CD8-positive, alpha-beta memory T cell (primary cell): ENCODE measurements around the gene HSD17B2. TPM values are rescaled to one million over a fixed set of nuclear protein-coding genes. Genes with fewer than 3 reads are reported as not detected.

Experiments
- CTCF ChIA-PET: fragments of 350-600 bp; sonication (Branson Sonifier 250); formaldehyde crosslinking; loops from one replicate; lab custom pipeline; 2021; ENCODE audit warnings: antibody characterized with exemption; lab: Charles Lee
- POLR2A ChIA-PET: fragments of 350-600 bp; sonication (Branson Sonifier 250); formaldehyde crosslinking; loops from one replicate; lab custom pipeline; 2021; ENCODE audit warnings: antibody characterized with exemption; lab: Charles Lee
- DNase-seq, 5 donors: peaks; one replicate each; pipeline versions ENCODE4 v3.0.0 to v3.0.0-alpha.2; 2020 to 2022; ENCODE audit warnings: mixed read lengths in 1 of 5
- H3K27ac ChIP-seq: one replicate; pipeline ENCODE4 v1.7.0; 2013; ENCODE audit warnings: low read depth, mild to moderate bottlenecking, low read length, moderate library complexity
- H3K27me3 ChIP-seq: 2 replicates; pipeline ENCODE4 v1.7.0; 2013; ENCODE audit warnings: low read length, mild to moderate bottlenecking; ENCODE audit not compliant: insufficient read depth, poor library complexity, severe bottlenecking
- H3K36me3 ChIP-seq: 2 replicates; pipeline ENCODE4 v1.7.0; 2013; ENCODE audit warnings: mild to moderate bottlenecking, low read length, moderate library complexity; ENCODE audit not compliant: insufficient read depth
- H3K4me1 ChIP-seq: 2 replicates; pipeline ENCODE4 v1.7.0; 2013; ENCODE audit warnings: mild to moderate bottlenecking, low read length, moderate library complexity; ENCODE audit not compliant: insufficient read depth
- H3K4me3 ChIP-seq: 2 replicates; pipeline ENCODE4 v1.7.0; 2013; ENCODE audit warnings: mild to moderate bottlenecking, low read length
- H3K9me3 ChIP-seq: 2 replicates; pipeline ENCODE4 v1.7.0; 2013; ENCODE audit warnings: mild to moderate bottlenecking, low read length
- H3K27ac Mint-ChIP-seq, 8 donors: one replicate each; pipeline ENCODE4 v1.8.0; 2020 to 2021; ENCODE audit warnings: mixed read lengths in 8 of 8, mild to moderate bottlenecking in 6 of 8, inconsistent platforms in 3 of 8, moderate library complexity in 3 of 8
- H3K27me3 Mint-ChIP-seq, 2 donors: one replicate each; pipeline ENCODE4 v1.8.0; 2020 to 2021; ENCODE audit warnings: mixed read lengths in 2 of 2, mild to moderate bottlenecking in 1 of 2, moderate library complexity in 1 of 2
- H3K36me3 Mint-ChIP-seq, 3 donors: one replicate each; pipeline ENCODE4 v1.8.0; 2020 to 2021; ENCODE audit warnings: mixed read lengths in 3 of 3, inconsistent platforms in 1 of 3, mild to moderate bottlenecking in 1 of 3
- H3K4me1 Mint-ChIP-seq, 3 donors: one replicate each; pipeline ENCODE4 v1.8.0; 2020 to 2021; ENCODE audit warnings: mixed read lengths in 3 of 3, inconsistent platforms in 1 of 3, mild to moderate bottlenecking in 1 of 3
- H3K4me3 Mint-ChIP-seq, 7 donors: one replicate each; pipeline ENCODE4 v1.8.0; 2020 to 2021; ENCODE audit warnings: mixed read lengths in 7 of 7, mild to moderate bottlenecking in 6 of 7, moderate library complexity in 4 of 7, inconsistent platforms in 2 of 7
- H3K9me3 Mint-ChIP-seq, 5 donors: one replicate each; pipeline ENCODE4 v1.8.0; 2020 to 2022; ENCODE audit warnings: mixed read lengths in 5 of 5, mild to moderate bottlenecking in 3 of 5, moderate library complexity in 2 of 5, inconsistent platforms in 1 of 5
- polyA plus RNA-seq: library from polyadenylated mRNA; unstranded; fragments of 300-500 nt; fragmentation: Illumina TruSeq; gene quantifications from one replicate; pipeline ENCODE4 v1.2.3, GENCODE V29; 2021
- total RNA-seq, 2 experiments: library from RNA; stranded (reverse); gene quantifications; one replicate each; pipeline ENCODE4 v1.2.3, GENCODE V29; 2021

Gene HSD17B2
- total and polyA plus RNA-seq, 3 experiments from 2014 or later: 0.03 TPM; not detected in 2

DNA sequence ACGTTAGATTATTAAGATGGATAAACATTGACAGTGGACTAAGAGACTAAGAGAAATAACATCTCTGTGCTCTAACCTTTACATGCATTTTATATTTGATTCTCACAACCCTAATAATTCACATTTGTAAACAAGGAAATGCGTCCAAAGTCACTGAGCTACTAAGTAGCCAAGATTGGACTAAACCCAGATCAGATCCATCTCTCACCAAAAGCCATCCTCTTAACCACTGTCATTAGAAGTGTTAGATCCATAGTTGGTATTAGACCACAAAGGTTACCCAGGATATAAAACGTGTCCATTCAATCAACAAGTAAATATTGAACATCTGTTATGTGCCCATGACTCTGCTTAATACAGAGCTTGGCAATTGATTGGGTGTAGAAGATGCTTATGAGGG, 5.2 kb downstream of the HSD17B2 start:
- peak overlapping the region in 1 of 8 donors; percentile 52 for H3K27ac Mint-ChIP-seq
- DNase-seq: no peak
- H3K36me3 ChIP-seq: no peaks in the 10 kb centered on the region
- no peaks in the 10 kb centered on the region for H3K27me3 ChIP-seq
- no peaks in the 10 kb centered on the region for H3K9me3 ChIP-seq
- no peak overlapping the region for H3K4me3 Mint-ChIP-seq
- peaks cover 1 to 27% of the 10 kb centered on the region in 2 donors for H3K27me3 Mint-ChIP-seq
- H3K4me1 ChIP-seq: no peaks in the 10 kb centered on the region
- no peaks in the 10 kb centered on the region for H3K9me3 Mint-ChIP-seq
- POLR2A ChIA-PET: no interaction called here
- H3K27ac ChIP-seq: no peak overlapping the region
- H3K4me3 ChIP-seq: no peak overlapping the region
- CTCF ChIA-PET: no interaction called here
- H3K36me3 Mint-ChIP-seq: no peaks in the 10 kb centered on the region
- no peaks in the 10 kb centered on the region for H3K4me1 Mint-ChIP-seq

DNA sequence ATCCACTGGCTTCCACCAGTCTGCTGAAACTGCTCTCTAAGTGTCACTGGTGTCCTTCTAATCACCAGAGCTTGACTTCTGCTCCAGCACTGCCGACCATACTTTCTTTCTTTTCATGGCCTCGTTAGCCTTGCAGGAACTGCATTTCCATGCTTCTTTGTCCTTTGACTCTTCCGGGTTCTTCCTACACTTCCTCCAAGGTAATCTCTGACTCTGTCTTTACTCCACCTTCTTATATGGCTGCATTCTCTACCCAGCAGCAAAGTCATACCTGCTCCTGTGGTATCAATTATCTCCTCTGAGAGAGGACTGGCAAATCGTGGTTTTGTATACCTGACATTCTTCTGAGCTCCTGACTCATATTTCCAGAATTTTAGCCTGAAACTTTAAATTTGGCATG, 6.5 kb downstream of the HSD17B2 start:
- Histone ChIP-seq H3K36me3 (no peaks in the 10 kb centered on the region), H3K9me3 (no peaks in the 10 kb centered on the region), H3K4me3 (no peak overlapping the region), H3K27ac (no peak overlapping the region), H3K27me3 (no peaks in the 10 kb centered on the region), H3K4me1 (no peaks in the 10 kb centered on the region)
- CTCF ChIA-PET: no interaction called here
- POLR2A ChIA-PET: no interaction called here
- Mint-ChIP-seq H3K4me3 (no peak overlapping the region), H3K9me3 (no peaks in the 10 kb centered on the region), H3K36me3 (no peaks in the 10 kb centered on the region), H3K27me3 (peaks cover 1 to 21% of the 10 kb centered on the region in 2 donors), H3K27ac (no peak overlapping the region), H3K4me1 (no peaks in the 10 kb centered on the region)
- DNase-seq: no peak

DNA sequence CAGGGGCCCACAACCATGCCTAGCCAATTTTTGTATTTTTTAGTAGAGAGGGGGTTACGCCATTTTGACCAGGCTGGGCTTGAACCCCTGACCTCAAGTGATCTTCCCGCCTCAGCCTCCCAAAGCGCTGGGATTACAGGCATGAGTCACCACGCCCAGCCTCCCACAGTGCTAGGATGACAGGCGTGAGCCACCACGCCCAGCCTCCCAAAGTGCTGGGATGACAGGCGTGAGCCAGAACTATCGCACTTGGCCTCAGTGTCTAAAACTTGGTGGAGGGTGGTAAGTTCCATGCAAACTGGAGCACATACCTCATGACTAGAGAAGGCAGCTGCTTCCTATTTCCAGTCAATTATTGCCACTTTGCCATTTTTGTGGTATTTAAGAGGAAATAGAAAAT, 7.1 kb downstream of the HSD17B2 start:
- Mint-ChIP-seq H3K36me3 (no peaks in the 10 kb centered on the region), H3K27me3 (peaks cover 5 to 25% of the 10 kb centered on the region in 2 donors), H3K4me1 (no peaks in the 10 kb centered on the region), H3K9me3 (no peaks in the 10 kb centered on the region), H3K27ac (no peak overlapping the region), H3K4me3 (no peak overlapping the region)
- H3K27ac ChIP-seq: no peak overlapping the region
- POLR2A ChIA-PET: no interaction called here
- no peak overlapping the region for H3K4me3 ChIP-seq
- CTCF ChIA-PET: no interaction called here
- H3K4me1 ChIP-seq: no peaks in the 10 kb centered on the region
- no peaks in the 10 kb centered on the region for H3K27me3 ChIP-seq
- no peak for DNase-seq
- no peaks in the 10 kb centered on the region for H3K36me3 ChIP-seq
- no peaks in the 10 kb centered on the region for H3K9me3 ChIP-seq

DNA sequence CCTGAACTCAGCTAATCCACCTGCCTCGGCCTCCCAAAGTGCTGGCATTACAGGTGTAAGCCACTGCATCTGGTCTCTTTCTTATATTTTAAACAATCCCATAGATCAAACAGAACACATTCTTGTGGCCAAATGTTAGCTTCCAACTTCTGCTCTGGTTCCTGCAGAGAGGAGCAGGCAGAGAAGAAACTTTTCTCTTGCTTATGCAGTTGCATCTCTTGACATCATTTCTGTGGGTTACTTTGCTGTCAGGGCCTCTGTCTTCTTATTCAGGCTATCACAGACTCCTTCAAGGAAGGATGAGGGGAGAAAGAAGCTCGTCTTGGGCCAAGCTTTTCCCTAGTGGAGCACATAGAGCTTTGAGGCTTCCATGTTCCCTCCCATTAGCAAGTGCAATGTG, 7.8 kb downstream of the HSD17B2 start:
- CTCF ChIA-PET: no interaction called here
- Histone ChIP-seq H3K9me3 (no peaks in the 10 kb centered on the region), H3K4me1 (no peaks in the 10 kb centered on the region), H3K36me3 (no peaks in the 10 kb centered on the region), H3K27me3 (no peaks in the 10 kb centered on the region), H3K4me3 (no peak overlapping the region), H3K27ac (no peak overlapping the region)
- no peaks in the 10 kb centered on the region for H3K4me1 Mint-ChIP-seq
- peaks cover 5 to 30% of the 10 kb centered on the region in 2 donors for H3K27me3 Mint-ChIP-seq
- no peak for DNase-seq
- H3K36me3 Mint-ChIP-seq: no peaks in the 10 kb centered on the region
- POLR2A ChIA-PET: no interaction called here
- no peak overlapping the region for H3K27ac Mint-ChIP-seq
- no peak overlapping the region for H3K4me3 Mint-ChIP-seq
- no peaks in the 10 kb centered on the region for H3K9me3 Mint-ChIP-seq

DNA sequence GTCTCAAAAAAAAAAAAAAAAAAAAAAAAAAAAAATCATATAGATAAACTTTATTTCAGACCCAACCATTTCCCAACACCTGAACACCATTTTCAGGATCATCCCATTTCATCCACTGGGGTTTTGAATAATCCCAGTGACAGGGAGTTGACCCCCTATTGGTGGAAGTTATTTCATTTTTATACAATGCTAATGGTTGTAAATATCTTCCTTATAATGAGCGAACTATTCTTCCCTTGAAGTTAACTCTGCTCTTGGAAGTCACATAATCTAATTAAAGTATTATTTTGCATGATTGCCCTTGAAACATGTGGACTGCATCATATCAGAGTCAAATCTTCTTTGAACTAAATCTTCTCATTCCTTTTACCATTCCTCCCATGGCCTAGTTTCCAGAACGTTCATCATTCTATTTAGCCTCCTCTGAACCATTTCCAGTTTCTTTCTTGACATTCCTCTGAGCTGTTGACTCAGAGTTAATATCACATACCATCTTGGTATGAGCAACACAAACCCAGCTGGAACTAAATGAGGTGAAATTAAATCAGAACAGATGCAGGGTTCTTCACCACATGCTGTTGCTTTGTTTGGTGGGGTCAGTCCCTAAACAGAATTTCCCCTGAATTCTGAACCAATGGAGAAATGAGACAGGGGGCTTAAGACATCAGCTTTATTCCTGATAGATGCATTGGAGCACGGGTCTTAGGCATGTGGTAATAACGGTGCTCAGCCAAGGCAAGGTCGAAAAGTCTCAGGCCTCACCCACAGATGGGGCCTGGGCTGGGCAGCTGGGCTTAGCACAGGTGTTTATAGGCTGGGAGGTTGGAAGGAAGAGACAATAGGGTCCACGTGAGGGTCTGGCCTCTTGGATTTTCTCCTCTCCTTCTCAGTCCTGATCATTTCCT, 8.9 kb downstream of the HSD17B2 start:
- no peak for DNase-seq
- Mint-ChIP-seq H3K36me3 (no peaks in the 10 kb centered on the region), H3K4me1 (no peaks in the 10 kb centered on the region), H3K4me3 (no peak overlapping the region), H3K9me3 (no peaks in the 10 kb centered on the region), H3K27me3 (peaks cover 3 to 28% of the 10 kb centered on the region in 2 donors), H3K27ac (peak overlapping the region in 1 of 8 donors; percentile 8)
- no peaks in the 10 kb centered on the region for H3K36me3 ChIP-seq
- no peaks in the 10 kb centered on the region for H3K27me3 ChIP-seq
- ChIA-PET POLR2A (no interaction called here), CTCF (no interaction called here)
- H3K27ac ChIP-seq: no peak overlapping the region
- no peak overlapping the region for H3K4me3 ChIP-seq
- no peaks in the 10 kb centered on the region for H3K4me1 ChIP-seq
- H3K9me3 ChIP-seq: no peaks in the 10 kb centered on the region

DNA sequence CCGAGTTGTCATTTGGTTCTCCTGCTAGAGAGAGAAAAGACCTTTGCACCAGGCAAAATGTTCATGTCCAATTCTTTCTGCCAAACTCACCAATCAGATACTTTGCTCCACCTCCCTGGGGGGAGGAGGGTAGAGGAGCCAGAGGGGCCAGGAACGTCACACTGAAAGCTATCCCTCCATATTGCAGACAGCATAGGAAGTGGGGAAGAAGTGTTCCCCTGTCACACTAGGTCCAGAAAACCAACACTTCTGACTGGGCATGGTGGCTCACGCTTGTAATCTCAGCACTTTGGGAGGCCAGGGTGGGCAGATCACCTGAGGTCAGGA, 9.5 kb downstream of the HSD17B2 start:
- ChIA-PET CTCF (no interaction called here), POLR2A (no interaction called here)
- no peak overlapping the region for H3K27ac ChIP-seq
- no peaks in the 10 kb centered on the region for H3K36me3 ChIP-seq
- no peaks in the 10 kb centered on the region for H3K4me1 ChIP-seq
- Mint-ChIP-seq H3K27ac (no peak overlapping the region), H3K4me3 (no peak overlapping the region), H3K27me3 (peaks cover 3 to 23% of the 10 kb centered on the region in 2 donors), H3K9me3 (no peaks in the 10 kb centered on the region), H3K4me1 (no peaks in the 10 kb centered on the region), H3K36me3 (no peaks in the 10 kb centered on the region)
- H3K27me3 ChIP-seq: no peaks in the 10 kb centered on the region
- no peaks in the 10 kb centered on the region for H3K9me3 ChIP-seq
- DNase-seq: no peak
- H3K4me3 ChIP-seq: no peak overlapping the region

DNA sequence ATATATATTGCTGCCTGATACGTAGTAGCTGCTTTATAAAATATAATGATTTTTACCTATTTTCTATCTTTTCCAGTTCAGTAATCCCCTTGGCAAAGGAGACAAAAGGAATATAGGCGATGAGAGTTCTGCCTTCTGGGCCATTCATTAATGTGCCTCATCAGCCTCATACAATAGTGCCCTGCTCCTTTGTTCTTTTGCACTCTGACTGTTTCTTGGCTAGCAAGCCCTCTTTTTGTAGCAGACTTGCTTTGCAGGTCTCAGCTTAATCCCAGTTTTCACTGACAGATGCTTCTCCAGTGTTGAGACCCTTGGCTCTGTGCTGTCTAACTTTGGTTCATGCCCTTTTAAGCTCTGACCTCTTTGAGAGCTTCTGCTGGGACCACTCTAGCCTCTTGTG, 10.4 kb downstream of the HSD17B2 start:
- DNase-seq: no peak
- ChIA-PET CTCF (interaction anchor here (1.3 kb wide), 1 partner anchor 15 kb away, joined by 4 read pairs; no protein-coding TSS in a partner anchor), POLR2A (no interaction called here)
- no peak overlapping the region for H3K4me3 Mint-ChIP-seq
- no peak overlapping the region for H3K27ac Mint-ChIP-seq
- no peaks in the 10 kb centered on the region for H3K4me1 ChIP-seq
- H3K27me3 Mint-ChIP-seq: peaks cover 5 to 23% of the 10 kb centered on the region in 2 donors
- H3K27me3 ChIP-seq: no peaks in the 10 kb centered on the region
- no peaks in the 10 kb centered on the region for H3K36me3 ChIP-seq
- no peak overlapping the region for H3K4me3 ChIP-seq
- no peaks in the 10 kb centered on the region for H3K9me3 ChIP-seq
- H3K36me3 Mint-ChIP-seq: no peaks in the 10 kb centered on the region
- no peaks in the 10 kb centered on the region for H3K4me1 Mint-ChIP-seq
- no peaks in the 10 kb centered on the region for H3K9me3 Mint-ChIP-seq
- no peak overlapping the region for H3K27ac ChIP-seq

DNA sequence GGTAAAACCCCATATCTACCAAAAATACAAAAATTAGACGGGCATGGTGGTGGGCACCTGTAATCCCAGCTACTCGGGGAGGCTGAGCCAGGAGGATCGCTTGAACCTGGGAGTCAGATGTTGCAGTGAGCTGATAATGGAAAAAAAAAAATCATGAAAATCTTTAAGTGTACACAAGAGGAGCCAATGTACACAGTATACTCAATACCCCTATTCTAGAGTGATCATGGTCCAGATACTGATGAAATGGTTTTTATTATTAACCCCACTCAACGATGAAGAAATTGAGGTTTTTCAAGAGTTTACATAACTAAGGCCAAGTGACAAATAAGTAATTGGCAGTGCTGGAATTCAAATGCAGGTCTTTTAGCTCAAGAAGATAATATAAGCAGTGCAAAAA, 11.5 kb downstream of the HSD17B2 start:
- Histone ChIP-seq H3K27me3 (no peaks in the 10 kb centered on the region), H3K4me1 (no peaks in the 10 kb centered on the region), H3K36me3 (no peaks in the 10 kb centered on the region), H3K4me3 (no peak overlapping the region), H3K27ac (no peak overlapping the region), H3K9me3 (no peaks in the 10 kb centered on the region)
- H3K4me3 Mint-ChIP-seq: no peak overlapping the region
- ChIA-PET POLR2A (no interaction called here), CTCF (no interaction called here)
- DNase-seq: no peak
- peaks cover 5 to 23% of the 10 kb centered on the region in 2 donors for H3K27me3 Mint-ChIP-seq
- no peaks in the 10 kb centered on the region for H3K36me3 Mint-ChIP-seq
- H3K9me3 Mint-ChIP-seq: no peaks in the 10 kb centered on the region
- no peaks in the 10 kb centered on the region for H3K4me1 Mint-ChIP-seq
- H3K27ac Mint-ChIP-seq: no peak overlapping the region
